Epidermal melanocyte (primary cell): Measurements from ENCODE around the gene SKI.

Source experiments
- DNase-seq: peaks from one replicate; pipeline ENCODE4 v3.0.0; 2011; ENCODE audit warnings: low spot score; ENCODE audit not compliant: insufficient read length

SKI gene

DNA sequence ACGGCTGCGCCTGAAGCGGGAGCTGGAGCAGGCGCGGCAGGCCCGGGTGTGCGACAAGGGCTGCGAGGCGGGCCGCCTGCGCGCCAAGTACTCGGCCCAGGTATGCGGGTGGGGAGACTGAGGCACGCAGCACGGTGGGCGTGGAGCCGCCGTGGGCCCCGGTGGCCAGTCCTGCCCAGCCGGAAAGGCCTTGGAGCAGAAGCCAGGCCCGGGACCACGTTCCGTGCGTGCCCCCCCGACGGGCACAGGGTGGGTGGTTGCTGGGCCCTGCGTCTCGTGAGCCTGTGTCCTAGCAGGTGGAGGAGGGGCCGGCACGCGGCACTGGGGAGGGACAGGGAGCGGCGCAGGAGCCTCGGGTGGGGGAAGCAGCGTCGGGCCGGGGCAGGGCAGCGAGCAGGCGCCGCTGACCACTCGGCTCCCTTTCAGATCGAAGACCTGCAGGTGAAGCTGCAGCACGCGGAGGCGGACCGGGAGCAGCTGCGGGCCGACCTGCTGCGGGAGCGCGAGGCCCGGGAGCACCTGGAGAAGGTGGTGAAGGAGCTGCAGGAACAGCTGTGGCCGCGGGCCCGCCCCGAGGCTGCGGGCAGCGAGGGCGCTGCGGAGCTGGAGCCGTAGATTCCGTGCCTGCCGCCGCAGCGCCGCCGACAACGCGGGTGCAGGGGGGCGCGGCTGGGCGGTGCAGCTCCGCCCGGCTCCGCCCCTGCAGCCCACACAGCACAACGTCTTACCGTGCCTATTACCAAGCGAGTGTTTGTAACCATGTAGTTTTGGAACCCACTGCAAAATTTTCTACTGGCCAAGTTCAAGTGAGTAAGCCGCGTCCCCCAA lies 78.2 kb downstream of the SKI start:
- no peak for DNase-seq

DNA sequence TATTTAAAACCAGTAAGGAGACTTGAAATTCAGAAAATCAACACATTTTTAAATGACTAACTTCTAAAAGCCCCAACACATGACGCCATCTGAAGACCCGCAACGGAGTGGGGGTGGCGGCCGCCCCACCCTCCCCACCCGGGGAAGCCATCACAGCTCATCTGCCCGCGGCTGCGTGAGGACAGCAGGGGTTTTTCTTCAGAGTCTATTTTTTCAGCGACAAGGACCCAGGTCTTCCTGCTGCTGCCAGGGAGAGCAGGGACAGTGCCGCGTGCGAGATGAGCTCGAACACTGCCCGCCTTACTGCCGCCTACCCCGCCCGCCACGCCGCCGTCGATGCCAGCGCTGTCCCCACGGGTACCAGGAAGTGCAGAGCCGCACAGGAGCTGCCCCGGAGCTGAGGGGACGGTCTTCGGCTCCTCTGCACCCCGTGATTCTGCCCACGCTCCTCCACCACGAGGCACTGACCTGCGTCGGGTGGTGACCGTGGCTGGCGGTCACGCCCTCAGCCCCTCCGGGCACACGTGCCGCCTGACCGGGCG lies 79.0 kb downstream of the SKI start:
- no peak for DNase-seq

DNA sequence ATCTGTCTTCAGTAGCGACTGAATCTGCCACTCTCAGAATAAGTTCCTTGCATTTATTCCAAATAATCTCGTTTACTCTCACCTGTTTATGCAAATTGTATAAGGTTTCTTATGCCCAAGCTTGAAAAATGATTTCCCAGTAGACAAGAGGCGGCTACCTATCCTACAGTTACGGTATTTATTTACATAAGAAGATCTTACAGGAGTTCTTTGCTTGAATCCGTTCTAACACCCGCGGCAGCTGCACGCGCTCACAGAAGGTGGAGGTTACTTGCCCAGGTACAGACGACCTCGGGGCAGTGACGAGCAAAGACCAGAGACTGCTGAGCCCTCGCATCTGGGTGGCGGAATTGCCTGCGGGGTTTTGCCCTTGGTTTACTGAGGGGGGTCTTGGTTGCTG lies 79.9 kb downstream of the SKI start:
- DNase-seq: no peak

DNA sequence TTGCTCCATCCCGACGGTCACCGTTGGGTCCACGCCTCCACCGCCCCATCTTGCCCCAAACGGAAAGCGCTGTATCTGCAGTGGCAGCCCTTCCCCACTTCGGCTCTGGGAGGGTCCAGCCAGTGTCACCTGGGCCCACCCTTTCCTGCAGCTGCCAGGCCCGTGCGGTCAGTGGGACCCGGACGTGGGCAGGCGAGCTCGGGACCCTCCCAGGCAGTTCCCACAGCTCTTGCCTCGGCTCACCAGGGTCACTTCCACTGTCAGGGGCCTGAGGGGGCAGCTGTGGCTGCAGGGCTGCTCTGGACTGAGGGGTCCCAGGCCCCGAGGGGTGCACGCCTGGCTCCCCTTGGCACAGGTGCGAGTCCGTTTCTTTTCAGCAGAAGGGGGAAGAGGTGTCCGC lies 80.7 kb downstream of the SKI start:
- no peak for DNase-seq

DNA sequence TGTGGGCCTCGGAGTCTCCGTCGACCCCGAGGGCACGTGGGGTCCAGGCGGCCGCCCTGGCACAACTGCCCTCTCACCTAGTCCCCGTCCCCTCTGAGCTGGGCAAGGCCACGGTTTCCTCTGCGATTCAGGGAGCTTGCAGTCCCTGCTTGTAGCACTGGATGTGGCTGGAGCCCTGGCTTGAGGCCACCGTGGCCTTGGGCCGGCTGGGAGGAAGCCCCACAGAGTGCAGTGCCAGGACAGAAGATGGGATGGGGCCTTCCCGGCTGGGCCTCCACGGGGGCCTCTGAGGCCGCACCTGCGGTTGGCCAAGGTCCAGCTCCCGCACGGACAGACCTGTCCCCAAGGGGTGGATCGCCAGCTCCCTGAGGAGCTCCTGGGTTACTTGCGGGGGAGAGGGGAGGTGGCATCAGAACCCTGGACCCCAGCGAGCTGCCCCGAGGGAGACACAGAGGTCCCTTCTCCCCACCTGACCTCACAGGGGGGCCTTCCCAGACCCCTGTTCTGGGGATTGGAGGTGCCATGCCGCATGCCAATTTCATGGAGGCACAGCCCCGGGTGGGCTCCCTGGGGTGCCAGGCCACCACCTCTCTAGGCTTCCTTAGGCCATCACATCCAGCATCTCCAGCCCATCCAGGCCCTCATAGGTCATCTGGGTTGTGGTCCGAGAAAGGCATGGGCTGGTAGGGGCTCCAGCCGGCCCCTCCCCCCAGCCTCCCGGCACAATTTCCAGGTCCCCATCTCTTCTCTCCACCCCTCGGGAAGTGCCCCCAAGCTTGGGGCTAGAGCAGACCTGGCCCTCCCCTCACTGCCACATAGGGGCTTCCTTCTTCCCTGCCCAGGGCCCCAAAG lies 82.4 kb downstream of the SKI start:
- DNase-seq: no peak

DNA sequence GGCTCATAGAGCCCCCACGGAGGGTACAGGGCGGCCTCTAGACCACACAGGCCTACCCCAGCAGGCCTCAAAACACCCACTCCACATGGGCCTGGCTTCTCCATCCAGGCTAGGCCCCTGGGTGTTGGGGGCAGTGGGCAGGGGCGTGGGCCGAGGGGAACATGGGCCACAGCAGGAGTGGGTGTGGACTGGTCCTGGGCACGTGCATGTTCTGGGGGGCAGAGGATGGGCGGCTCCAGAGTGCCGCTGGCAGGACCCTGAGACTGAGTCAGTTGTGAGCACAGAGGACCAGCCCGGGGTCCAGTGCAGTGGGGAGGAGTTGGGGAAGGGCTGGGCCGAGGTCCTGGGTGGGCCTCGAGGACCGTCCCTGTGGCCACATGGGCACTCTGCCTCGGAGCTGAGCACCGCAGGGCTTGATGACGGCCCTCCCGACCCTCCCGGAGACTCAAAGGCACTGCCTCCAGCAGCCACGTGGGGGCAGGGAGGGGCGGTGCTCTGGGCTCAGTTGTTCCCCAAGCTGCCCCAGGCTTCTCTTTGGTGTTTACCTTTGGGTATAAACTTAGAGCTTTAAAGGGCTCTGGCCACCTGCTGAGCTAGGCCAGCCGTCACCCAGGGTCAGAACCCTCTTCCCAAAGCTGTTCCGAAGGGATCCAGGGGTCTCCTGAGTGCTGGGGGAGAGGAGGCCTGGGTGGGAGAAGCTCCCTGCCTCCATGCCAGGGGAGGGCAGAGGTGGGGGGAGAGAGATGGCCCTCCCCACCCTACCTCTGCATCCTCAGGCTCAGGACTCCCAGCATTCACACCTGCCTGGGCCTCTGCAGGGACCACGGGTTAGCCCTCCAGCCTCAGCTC lies 83.3 kb downstream of the SKI start:
- peak; percentile 74 for DNase-seq

DNA sequence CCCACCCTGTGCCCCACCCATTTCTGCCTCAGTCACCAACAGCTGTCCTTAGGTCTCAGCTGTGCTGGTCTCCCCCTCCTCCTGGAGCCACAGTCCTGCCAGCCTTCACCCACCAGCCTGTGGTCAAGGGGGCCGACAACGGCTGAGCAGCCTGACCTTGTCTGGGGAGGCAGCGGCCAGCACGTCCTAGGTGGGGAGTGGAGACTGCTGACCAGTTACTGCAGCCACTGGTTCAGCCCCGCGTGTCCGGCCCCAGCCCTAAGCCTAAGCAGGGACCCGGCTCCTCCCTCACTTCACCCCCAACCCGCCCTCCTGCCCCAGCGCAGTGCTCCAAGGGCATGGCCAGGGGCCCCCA lies 84.0 kb downstream of the SKI start:
- DNase-seq: no peak

DNA sequence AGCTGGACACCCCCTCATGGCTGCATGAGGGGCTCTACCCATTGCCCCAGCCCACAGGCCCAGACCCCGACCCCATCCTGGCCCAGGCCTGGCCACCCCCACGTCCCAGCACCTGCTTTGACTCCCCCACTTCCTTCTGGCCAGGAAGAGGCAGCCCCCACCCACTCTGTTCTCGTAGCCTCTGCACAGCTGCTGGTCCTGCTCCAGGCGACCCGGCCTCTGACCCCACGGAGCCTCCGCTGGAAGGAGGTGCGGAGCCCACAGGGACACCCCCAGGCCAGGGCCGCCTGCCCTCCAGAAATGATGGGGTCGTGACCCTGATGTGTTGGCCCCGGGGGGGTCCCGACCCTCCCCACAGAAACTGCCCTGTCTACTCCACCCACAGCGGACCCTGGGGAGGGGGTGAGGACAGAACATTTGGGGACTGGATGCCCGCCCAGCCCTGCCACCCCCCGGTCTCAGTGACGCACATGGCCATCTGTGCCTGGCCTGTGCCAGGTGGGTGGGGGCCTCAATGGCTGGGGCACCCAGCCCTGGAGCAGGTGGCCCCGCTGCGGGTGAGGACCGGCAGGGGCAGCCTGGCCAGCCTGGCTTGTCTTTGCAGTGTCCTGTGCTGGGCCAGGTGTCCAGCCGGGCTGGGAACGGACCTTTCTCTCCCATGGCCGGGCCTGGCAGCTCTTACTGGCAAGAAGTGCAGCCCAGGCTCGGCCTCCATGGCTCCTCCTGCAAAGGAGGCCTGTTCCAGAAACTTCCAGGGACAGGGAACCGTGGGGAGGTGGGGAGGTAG lies 84.6 kb downstream of the SKI start:
- DNase-seq: no peak

DNA sequence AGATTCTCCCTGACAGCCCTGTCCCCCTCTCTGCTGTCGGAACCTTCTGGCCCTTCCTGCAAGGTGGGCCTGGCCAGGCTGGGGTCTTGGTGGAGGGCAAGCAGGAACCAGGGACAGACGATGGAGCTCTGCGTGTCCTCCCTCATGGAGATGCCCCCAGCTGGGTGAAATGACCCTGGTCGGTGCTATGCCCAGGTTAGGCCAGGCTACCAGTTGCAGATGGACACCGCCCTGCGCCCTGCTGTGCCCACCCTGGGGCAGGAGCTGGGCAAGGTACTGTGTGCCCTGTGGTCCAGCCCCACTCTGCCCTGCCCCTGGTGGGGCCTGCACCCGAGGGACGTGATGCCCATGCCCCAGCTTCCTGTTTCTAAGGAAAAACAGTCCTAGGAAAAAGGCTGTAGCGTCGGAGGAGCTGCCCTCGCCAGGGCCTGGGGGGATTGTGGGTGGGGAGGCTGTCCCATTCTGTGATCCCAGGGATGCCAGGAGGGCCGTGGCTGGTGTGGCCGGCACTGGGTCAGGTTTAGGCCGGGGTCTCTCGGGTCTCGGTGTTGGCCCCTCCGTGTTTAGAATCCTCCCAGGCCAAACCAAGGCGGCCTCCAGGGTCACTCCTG lies 85.6 kb downstream of the SKI start:
- DNase-seq: no peak

DNA sequence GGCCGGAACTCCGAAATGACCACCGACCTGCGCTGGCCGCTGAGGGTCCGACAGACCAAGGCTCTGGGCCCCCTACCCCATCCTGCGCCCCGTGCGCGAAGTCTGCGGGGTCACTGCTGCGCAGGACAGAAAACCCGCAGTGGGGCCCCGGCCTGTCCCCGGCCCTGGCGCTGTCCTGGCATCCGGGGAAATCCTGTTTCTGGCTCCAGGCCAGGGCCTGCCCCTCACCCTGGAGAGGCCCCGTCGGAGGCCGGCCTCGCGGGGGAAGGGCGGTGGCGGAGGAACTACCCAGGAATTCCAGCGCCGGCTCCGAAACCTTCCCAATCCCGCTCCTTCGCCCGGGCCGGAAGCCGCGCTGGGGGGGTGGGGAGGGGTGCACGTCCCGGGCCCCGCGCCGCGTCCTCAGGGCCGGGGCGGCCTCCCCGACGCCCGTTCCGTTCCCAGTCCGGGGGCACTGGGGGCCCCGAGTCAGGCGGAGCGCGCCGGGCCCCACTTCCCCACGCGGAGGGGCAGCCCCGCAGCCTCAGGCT lies 86.2 kb downstream of the SKI start:
- DNase-seq: peak; percentile 92

DNA sequence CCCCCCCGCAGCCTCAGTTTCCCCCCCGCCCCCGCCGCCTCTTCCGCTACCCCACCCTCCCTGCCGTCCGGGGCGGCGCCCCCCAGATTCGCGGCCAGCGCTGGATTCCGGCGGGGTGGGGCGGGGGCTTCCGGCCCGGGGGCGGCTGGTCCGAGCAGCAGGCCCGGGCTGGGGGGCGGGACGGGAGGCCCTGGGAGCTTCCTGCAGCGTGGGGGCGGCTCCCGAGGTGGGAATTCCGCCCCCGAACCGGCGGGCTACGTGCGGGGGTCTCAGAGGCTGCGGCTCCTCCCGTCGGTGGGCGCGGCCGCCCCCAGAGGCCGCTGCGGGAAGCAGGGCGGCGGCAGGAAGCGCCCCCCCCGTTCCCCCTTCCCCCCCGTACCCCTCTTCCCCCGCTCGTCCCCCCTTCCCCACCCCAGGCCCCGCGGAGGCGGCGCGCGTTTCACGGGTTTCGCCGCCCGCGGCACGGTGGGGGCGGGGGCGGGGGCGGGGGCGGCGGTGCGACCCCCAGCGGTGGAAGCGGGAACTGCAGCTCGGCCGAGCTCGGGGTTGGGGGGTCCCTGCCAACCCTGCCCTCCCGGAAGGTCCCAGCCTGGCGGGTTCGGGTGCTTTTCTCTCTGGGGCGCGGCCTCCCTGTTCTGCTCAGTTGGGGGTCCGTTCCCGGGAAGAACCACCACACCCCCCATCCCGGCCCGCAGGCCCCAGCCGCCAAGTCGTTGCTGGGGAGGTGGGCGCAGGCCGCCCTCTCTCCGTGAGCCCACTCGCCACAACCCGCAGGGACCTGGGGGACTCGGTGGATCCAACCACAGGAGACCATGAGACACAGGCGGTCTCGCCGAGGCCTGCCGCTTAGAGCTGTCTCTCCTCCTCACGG lies 86.9 kb downstream of the SKI start:
- peak; percentile 94 for DNase-seq

DNA sequence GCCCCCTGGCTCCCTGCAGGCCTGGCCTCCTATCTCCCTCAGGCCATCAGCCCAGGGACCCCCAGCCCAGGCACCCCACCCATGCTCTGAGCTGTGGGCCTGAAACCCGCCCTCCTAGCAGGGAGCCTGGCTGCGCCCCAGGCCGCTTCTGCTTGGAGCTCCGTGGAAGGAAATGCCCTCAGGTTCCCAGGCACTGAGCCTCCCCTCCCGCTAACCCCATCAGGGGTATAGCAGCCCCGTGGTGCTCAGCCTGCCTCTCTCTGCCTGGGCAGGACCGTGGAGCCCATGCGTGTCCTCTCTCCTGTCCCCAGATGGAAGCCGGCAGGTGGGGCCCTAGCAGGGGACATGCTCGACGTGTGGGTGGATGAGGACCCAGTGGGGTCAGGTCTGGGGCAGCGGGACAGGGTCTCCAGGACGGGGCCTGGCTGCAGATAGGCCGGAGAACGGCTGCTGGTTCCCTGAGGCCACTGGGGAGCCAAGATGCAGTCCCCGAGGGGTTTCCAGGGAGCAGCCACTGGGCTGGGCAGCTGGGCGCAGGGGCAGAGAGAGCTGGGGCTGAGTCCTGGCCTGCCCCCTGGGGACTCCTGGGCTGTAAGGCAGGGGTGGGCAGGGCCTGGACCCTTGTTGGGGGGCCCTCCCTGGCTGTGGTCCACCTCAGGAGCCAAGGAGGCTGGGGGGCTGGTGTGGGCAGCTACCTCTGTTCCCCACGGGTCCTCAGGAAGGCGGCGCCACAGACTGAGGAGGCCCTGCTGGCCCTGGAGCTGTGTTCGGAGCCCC lies 87.7 kb downstream of the SKI start:
- DNase-seq: no peak

DNA sequence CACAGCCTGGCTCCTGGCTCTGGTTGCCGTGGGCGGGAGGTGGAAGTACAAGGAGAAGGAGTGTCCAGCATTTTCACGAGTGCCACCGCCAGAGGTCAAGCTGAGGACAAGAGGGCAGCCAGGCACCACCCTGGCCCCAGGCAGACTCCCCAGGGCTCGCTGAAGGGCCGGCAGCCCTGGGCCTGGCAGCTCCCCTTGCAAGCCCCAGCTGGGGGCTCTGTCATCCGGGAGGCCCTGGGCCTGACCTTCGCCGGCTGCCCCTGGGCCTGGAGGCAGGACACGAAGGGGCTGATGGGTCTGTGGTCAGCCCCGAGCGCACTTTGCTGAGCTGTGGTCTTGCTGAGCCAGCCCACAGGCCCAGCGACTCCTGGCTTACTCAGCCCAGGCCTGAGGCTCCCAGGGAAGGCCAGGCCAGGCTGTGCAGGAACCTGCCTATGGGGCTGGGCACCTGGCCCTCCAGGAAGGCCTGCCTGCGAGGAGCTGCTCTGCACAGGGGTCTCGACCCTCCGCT lies 88.4 kb downstream of the SKI start:
- no peak for DNase-seq

DNA sequence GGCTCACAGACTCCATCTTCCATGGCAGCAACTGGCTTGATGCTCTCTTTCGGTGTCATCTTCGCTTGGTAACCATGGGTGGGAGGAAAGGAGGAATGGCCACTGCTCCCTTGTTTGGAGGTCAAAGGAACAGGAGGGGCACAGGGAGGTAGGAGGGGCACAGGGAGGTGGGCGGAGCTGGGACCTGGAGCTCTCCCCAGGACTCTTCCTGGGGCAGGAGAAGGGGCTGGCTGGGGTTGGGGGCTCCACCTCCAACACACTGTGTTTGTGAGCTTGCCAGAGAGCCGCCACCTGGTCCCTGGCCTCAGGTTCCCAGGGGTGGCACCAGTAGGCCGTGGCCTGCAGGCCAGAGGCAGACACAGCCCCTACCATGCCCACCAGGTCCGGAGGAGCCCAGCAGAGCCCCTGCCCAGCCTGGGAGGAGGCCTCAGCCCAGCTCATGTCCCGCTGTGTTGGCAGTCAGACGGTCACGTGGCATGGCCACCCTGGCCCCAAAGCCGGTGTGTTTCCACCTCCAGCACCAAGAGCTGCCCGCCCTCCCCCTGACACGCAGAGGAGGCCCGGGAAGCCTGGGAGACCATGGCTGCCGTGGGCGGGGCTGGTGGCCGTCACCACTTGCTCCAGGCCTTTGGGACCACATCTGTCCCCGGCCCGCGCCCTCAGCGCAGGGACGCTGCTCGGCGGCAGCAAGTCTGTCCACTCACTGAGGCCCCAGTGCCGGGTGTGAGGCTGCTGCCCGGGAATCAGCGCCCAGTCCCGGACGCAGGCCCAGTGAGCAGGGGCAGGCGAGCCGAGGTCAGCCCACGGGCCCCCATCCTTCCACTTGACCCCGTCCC lies 89.3 kb downstream of the SKI start:
- DNase-seq: no peak

DNA sequence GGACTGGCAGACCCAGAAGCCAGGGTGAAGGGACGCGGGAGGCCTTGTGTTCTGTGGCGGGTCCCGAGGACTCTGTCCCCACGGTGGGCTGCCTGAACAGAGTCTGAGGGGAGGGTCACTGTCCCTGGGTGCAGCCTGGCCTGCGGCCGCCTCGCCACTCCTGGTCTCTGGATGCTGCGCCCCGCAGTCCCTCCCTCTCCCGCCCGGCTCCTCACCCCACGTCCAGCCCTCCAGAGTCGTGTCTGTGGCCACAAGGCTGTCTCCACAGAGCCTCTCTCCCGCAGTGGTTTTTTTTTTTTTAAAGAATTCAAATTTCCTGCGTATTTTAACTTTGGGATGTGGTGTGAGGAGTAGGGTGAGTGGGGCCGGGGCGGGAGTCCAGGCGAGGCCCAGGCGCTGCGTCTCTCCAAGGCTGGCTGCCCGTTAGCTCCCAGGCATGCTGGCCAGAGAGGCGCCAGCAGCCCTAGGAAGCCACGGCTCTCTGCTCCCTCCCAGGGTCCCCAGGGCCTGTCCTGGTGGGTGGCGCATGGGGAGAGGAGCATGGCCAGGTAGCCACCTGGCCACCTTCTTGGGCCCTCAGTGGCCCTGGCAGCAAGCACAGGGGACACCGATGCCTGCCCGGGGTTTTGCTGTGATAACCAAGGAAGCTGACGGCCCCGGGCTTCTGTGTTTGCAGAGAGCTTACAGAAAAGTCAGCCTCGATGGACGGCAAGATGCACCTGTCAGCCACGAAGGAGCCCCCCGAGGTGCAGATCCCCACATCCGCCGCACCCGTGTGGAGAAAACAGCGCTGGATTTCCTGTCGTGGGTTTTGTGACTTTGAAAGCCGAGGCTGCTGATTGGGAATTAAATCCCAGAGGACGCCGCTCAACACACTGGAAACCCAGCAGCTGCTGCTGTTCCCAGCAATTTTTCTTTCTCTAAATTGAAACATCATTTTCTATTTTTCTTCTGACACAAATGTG lies 90.5 kb downstream of the SKI start:
- no peak for DNase-seq

DNA sequence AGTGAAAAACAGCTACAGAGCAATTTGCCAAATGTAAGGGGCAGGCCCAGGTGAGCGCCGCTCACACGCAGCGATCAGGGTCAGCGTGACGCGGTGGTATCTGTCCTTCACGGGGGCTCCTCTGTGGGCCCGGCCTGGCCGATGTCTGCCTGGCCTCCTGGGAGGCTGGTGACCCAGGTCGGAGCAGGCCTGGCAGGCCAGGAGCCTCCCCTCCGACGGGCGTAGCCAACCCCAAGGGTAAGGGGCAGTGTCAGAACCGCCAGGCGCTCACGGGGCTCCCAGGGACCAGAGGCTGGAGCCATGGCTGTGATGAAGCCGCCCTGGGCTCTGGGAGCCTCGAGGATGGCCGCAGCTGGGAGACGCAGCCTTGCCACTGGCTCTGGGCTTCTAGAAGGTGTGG lies 91.2 kb downstream of the SKI start:
- DNase-seq: no peak
